Measurements from ENCODE around the gene UBXN4. TPM values are rescaled to one million over a fixed set of nuclear protein-coding genes. Genes with fewer than 3 reads are reported as not detected.
"Not testable (repeated sequence)": the region's sequence is repeated elsewhere in the genome, so short reads cannot be mapped to it uniquely, and the experiment has no call there.

Gene UBXN4
- total RNA-seq (64.4 TPM), polyA plus RNA-seq (98.1 TPM)
- long read RNA-seq, donor 1, full-length matches to known transcripts = 1 of 7 reads
- long read RNA-seq, donor 1, partial matches to known transcripts = 6 of 7 reads
- long read RNA-seq, donor 1, other reads (novel, unspliced or antisense) = 0 of 7 reads
- long read RNA-seq, donor 2, full-length matches to known transcripts = 21 of 109 reads
- long read RNA-seq, donor 2, partial matches to known transcripts = 88 of 109 reads
- long read RNA-seq, donor 2, other reads (novel, unspliced or antisense) = 0 of 109 reads
- long read RNA-seq, donor 3, full-length matches to known transcripts = 12 of 48 reads
- long read RNA-seq, donor 3, partial matches to known transcripts = 30 of 48 reads
- long read RNA-seq, donor 3, other reads (novel, unspliced or antisense) = 6 of 48 reads
- long read RNA-seq, donor 4, full-length matches to known transcripts = 4 of 14 reads
- long read RNA-seq, donor 4, partial matches to known transcripts = 10 of 14 reads
- long read RNA-seq, donor 4, other reads (novel, unspliced or antisense) = 0 of 14 reads
- long read RNA-seq, donor 5, full-length matches to known transcripts = 15 of 73 reads
- long read RNA-seq, donor 5, partial matches to known transcripts = 58 of 73 reads
- long read RNA-seq, donor 5, other reads (novel, unspliced or antisense) = 0 of 73 reads
- long read RNA-seq, donor 6, full-length matches to known transcripts = 11 of 42 reads
- long read RNA-seq, donor 6, partial matches to known transcripts = 25 of 42 reads
- long read RNA-seq, donor 6, other reads (novel, unspliced or antisense) = 6 of 42 reads
- long read RNA-seq, donor 7, full-length matches to known transcripts = 15 of 49 reads
- long read RNA-seq, donor 7, partial matches to known transcripts = 34 of 49 reads
- long read RNA-seq, donor 7, other reads (novel, unspliced or antisense) = 0 of 49 reads
- long read RNA-seq, donor 8, full-length matches to known transcripts = 4 of 11 reads
- long read RNA-seq, donor 8, partial matches to known transcripts = 7 of 11 reads
- long read RNA-seq, donor 8, other reads (novel, unspliced or antisense) = 0 of 11 reads
- long read RNA-seq, donor 9, full-length matches to known transcripts = 7 of 33 reads
- long read RNA-seq, donor 9, partial matches to known transcripts = 19 of 33 reads
- long read RNA-seq, donor 9, other reads (novel, unspliced or antisense) = 7 of 33 reads
- long read RNA-seq, donor 10, full-length matches to known transcripts = 7 of 47 reads
- long read RNA-seq, donor 10, partial matches to known transcripts = 40 of 47 reads
- long read RNA-seq, donor 10, other reads (novel, unspliced or antisense) = 0 of 47 reads

DNA sequence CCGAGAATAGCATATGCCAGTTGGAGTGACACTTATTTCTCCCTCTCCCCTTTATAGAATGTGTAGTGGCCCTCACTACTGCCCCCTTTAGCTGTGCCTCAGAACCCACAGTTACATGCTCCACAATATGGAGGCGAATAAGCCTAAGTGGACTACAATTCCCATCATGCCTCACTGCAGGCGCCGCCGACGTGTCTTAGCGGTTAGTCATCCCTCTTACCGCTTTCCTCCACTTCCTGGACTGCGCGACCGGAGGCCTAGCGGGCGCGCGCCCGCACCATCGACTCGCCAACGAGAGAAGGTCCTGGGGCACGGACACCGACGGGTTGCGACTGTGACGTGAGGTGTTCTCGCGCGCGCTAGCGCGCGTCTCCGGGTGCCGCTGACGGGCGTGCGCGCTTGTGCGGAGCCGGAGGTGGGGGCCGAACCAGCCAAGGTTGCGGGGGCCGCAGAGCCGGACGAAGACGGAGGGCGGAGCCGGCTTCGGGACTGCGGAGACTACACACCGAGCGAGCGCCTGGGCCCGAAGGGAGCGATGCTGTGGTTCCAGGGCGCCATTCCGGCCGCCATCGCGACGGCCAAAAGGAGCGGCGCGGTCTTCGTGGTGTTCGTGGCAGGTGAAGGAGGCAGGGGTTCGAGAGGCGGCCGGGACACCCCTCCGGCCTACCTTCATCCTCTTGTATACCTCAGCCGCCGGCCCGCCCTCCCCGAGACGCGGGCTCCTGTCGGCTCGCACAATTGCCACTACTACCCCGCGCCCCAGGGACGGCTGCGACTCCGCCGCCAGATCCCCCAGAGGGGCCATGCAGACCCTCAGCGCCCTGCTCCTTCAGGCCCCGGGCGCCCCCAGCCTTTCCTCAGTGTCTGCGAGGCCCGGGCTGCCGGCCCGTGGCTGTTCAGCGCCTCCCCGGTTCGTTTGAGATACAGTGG, at the start of gene UBXN4:
UBXN4 (plus strand) TSS at position 461 of the 930 bp plus-strand sequence; CDS start at position 536, 75 bp downstream.
- peak; percentile 89 to 97 (median 94) for DNase-seq (ENCODE audit: low read depth in 6 of 9, low spot score in 9 of 9)
- no peaks in the 10 kb centered on the region for H3K27me3 ChIP-seq (ENCODE audit: control insufficient read depth in 2 of 2, insufficient read depth in 1 of 2, low read length in 1 of 2)
- H3K9me3 ChIP-seq (ENCODE audit: control insufficient read depth in 2 of 2, insufficient read depth in 1 of 2, low read length in 1 of 2) = no peaks in the 10 kb centered on the region
- peaks cover 3 to 8% of the 10 kb centered on the region in 2 donors for H3K36me3 ChIP-seq (ENCODE audit: control insufficient read depth in 2 of 2, insufficient read depth in 2 of 2, low read length in 1 of 2)
- under 1% methylated on average over 93 of the region's 93 CpGs for WGBS
- peaks cover 0 to 6% of the 10 kb centered on the region in 2 donors for H3K4me1 ChIP-seq (ENCODE audit: control insufficient read depth in 2 of 2, insufficient read depth in 2 of 2, low read length in 2 of 2)
- H3K27ac ChIP-seq (ENCODE audit: low read depth in 1 of 2, low read length in 1 of 2) = peak within 1 kb of the TSS; percentile 98 to 99
- H3K4me3 ChIP-seq (ENCODE audit: low read length in 2 of 2) = peak within 1 kb of the TSS; percentile 91 to 93

- no peak for DNase-seq (ENCODE audit: low read depth in 6 of 9, low spot score in 9 of 9)
- no peaks in the 10 kb centered on the region for H3K27me3 ChIP-seq (ENCODE audit: control insufficient read depth in 2 of 2, insufficient read depth in 1 of 2, low read length in 1 of 2)
- no peaks in the 10 kb centered on the region for H3K9me3 ChIP-seq (ENCODE audit: control insufficient read depth in 2 of 2, insufficient read depth in 1 of 2, low read length in 1 of 2)
- H3K27ac ChIP-seq (ENCODE audit: low read depth in 1 of 2, low read length in 1 of 2) = no peak overlapping the region
- H3K4me1 ChIP-seq (ENCODE audit: control insufficient read depth in 2 of 2, insufficient read depth in 2 of 2, low read length in 2 of 2) = no peaks in the 10 kb centered on the region
- H3K36me3 ChIP-seq (ENCODE audit: control insufficient read depth in 2 of 2, insufficient read depth in 2 of 2, low read length in 1 of 2) = peaks cover 3 to 5% of the 10 kb centered on the region in 2 donors
- H3K4me3 ChIP-seq (ENCODE audit: low read length in 2 of 2) = no peak overlapping the region
- 93% methylated on average over 2 of the region's 2 CpGs for WGBS
Observed at GRCh38 chr2:135694711-135695110, 46.9 kb upstream of the UBXN4 start.

DNA sequence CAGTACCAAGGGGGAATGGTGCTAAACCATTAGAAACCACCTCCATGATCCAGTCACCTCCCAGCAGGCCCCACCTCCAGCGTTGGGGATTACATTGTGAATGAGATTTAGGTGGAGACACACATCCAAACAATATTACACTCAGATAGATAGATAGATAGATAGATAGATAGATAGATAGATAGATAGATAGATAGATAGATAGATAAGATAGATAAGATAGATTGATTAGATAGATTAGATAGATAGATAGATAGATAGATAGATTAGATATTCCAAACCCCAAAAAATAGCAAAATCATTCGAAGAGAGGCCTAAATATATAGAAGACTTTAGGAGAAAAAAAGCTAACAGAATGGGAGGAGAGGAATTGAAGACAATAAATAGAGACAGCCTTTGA, 42.8 kb upstream of the UBXN4 start:
- Histone ChIP-seq H3K4me3 (ENCODE audit: low read length in 2 of 2) (no peak overlapping the region), H3K27ac (ENCODE audit: low read depth in 1 of 2, low read length in 1 of 2) (no peak overlapping the region), H3K4me1 (ENCODE audit: control insufficient read depth in 2 of 2, insufficient read depth in 2 of 2, low read length in 2 of 2) (no peaks in the 10 kb centered on the region), H3K36me3 (ENCODE audit: control insufficient read depth in 2 of 2, insufficient read depth in 2 of 2, low read length in 1 of 2) (peaks cover 3 to 5% of the 10 kb centered on the region in 2 donors), H3K9me3 (ENCODE audit: control insufficient read depth in 2 of 2, insufficient read depth in 1 of 2, low read length in 1 of 2) (no peaks in the 10 kb centered on the region), H3K27me3 (ENCODE audit: control insufficient read depth in 2 of 2, insufficient read depth in 1 of 2, low read length in 1 of 2) (no peaks in the 10 kb centered on the region)
- 98% methylated on average over 2 of the region's 2 CpGs for WGBS
- no peak for DNase-seq (ENCODE audit: low read depth in 6 of 9, low spot score in 9 of 9)

- H3K4me3 ChIP-seq (ENCODE audit: low read length in 2 of 2) = no peak overlapping the region
- H3K27ac ChIP-seq (ENCODE audit: low read depth in 1 of 2, low read length in 1 of 2) = no peak overlapping the region
- DNase-seq (ENCODE audit: low read depth in 6 of 9, low spot score in 9 of 9) = no peak
- H3K27me3 ChIP-seq (ENCODE audit: control insufficient read depth in 2 of 2, insufficient read depth in 1 of 2, low read length in 1 of 2) = no peaks in the 10 kb centered on the region
- peaks cover 0 to 3% of the 10 kb centered on the region in 2 donors for H3K36me3 ChIP-seq (ENCODE audit: control insufficient read depth in 2 of 2, insufficient read depth in 2 of 2, low read length in 1 of 2)
- no peaks in the 10 kb centered on the region for H3K9me3 ChIP-seq (ENCODE audit: control insufficient read depth in 2 of 2, insufficient read depth in 1 of 2, low read length in 1 of 2)
- H3K4me1 ChIP-seq (ENCODE audit: control insufficient read depth in 2 of 2, insufficient read depth in 2 of 2, low read length in 2 of 2) = no peaks in the 10 kb centered on the region
- 95% methylated on average over 2 of the region's 2 CpGs for WGBS
Observed at GRCh38 chr2:135701442-135701841, 40.2 kb upstream of the UBXN4 start.

DNA sequence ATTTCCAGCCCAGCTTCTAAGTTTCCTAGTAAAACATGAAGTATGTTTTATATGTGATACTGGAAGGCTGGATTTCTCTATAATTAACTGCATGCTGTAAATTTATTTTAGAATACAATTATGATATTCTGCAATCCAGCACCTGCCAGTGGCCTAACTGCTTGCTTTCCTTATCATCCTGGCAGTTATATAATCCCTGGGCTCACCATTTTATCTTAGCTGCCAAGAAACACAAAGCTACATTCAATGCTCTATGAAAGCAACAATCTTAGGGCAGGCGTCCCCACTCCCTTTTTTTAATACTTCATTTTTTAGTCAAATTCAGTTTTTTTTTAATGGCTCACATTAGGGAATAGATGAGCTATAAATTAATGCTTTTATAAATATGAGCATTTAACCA, 38.4 kb upstream of the UBXN4 start:
- Histone ChIP-seq H3K9me3 (ENCODE audit: control insufficient read depth in 2 of 2, insufficient read depth in 1 of 2, low read length in 1 of 2) (no peaks in the 10 kb centered on the region), H3K4me1 (ENCODE audit: control insufficient read depth in 2 of 2, insufficient read depth in 2 of 2, low read length in 2 of 2) (no peaks in the 10 kb centered on the region), H3K36me3 (ENCODE audit: control insufficient read depth in 2 of 2, insufficient read depth in 2 of 2, low read length in 1 of 2) (peaks cover 0 to 3% of the 10 kb centered on the region in 2 donors), H3K27me3 (ENCODE audit: control insufficient read depth in 2 of 2, insufficient read depth in 1 of 2, low read length in 1 of 2) (no peaks in the 10 kb centered on the region), H3K27ac (ENCODE audit: low read depth in 1 of 2, low read length in 1 of 2) (no peak overlapping the region), H3K4me3 (ENCODE audit: low read length in 2 of 2) (no peak overlapping the region)
- no peak for DNase-seq (ENCODE audit: low read depth in 6 of 9, low spot score in 9 of 9)
- 91% methylated on average over 1 of the region's 1 CpG for WGBS

GRCh38 chr2:135704075-135704474, 37.6 kb upstream of the UBXN4 start:
- not testable (repeated sequence) for H3K36me3 ChIP-seq (ENCODE audit: control insufficient read depth in 2 of 2, insufficient read depth in 2 of 2, low read length in 1 of 2); H3K4me3 ChIP-seq (ENCODE audit: low read length in 2 of 2); H3K27ac ChIP-seq (ENCODE audit: low read depth in 1 of 2, low read length in 1 of 2); H3K27me3 ChIP-seq (ENCODE audit: control insufficient read depth in 2 of 2, insufficient read depth in 1 of 2, low read length in 1 of 2); H3K4me1 ChIP-seq (ENCODE audit: control insufficient read depth in 2 of 2, insufficient read depth in 2 of 2, low read length in 2 of 2); DNase-seq (ENCODE audit: low read depth in 6 of 9, low spot score in 9 of 9); H3K9me3 ChIP-seq (ENCODE audit: control insufficient read depth in 2 of 2, insufficient read depth in 1 of 2, low read length in 1 of 2)
- WGBS = 99% methylated on average over 5 of the region's 5 CpGs

DNA sequence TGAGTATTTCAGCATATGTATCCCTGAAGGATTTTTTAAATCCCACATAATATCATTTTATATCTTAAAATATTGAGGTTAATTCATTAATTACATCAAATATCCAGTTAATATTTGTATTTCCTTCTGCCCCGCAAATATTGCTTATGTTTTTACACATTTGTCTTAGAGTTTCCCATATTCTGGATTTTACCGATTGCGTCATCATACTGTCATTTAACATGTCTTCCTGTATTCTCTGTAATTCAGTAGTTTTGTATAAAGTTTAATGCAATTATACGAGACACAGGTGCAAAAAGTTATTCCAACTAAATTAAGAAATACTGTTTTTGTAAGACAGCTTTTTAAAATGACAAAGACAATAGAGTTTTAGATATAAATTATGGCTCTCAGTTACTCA, 33.5 kb upstream of the UBXN4 start:
- Histone ChIP-seq H3K27ac (ENCODE audit: low read depth in 1 of 2, low read length in 1 of 2) (no peak overlapping the region), H3K9me3 (ENCODE audit: control insufficient read depth in 2 of 2, insufficient read depth in 1 of 2, low read length in 1 of 2) (no peaks in the 10 kb centered on the region), H3K36me3 (ENCODE audit: control insufficient read depth in 2 of 2, insufficient read depth in 2 of 2, low read length in 1 of 2) (peaks cover 3 to 19% of the 10 kb centered on the region in 2 donors), H3K4me3 (ENCODE audit: low read length in 2 of 2) (no peak overlapping the region), H3K4me1 (ENCODE audit: control insufficient read depth in 2 of 2, insufficient read depth in 2 of 2, low read length in 2 of 2) (no peaks in the 10 kb centered on the region), H3K27me3 (ENCODE audit: control insufficient read depth in 2 of 2, insufficient read depth in 1 of 2, low read length in 1 of 2) (no peaks in the 10 kb centered on the region)
- no peak for DNase-seq (ENCODE audit: low read depth in 6 of 9, low spot score in 9 of 9)
- WGBS = 97% methylated on average over 4 of the region's 4 CpGs

GRCh38 chr2:135709992-135710391, 31.7 kb upstream of the UBXN4 start:
- WGBS = 78% methylated on average over 6 of the region's 6 CpGs
- Histone ChIP-seq H3K36me3 (ENCODE audit: control insufficient read depth in 2 of 2, insufficient read depth in 2 of 2, low read length in 1 of 2) (peaks cover 3 to 22% of the 10 kb centered on the region in 2 donors), H3K4me3 (ENCODE audit: low read length in 2 of 2) (no peak overlapping the region), H3K27me3 (ENCODE audit: control insufficient read depth in 2 of 2, insufficient read depth in 1 of 2, low read length in 1 of 2) (no peaks in the 10 kb centered on the region), H3K27ac (ENCODE audit: low read depth in 1 of 2, low read length in 1 of 2) (no peak overlapping the region), H3K9me3 (ENCODE audit: control insufficient read depth in 2 of 2, insufficient read depth in 1 of 2, low read length in 1 of 2) (no peaks in the 10 kb centered on the region), H3K4me1 (ENCODE audit: control insufficient read depth in 2 of 2, insufficient read depth in 2 of 2, low read length in 2 of 2) (no peaks in the 10 kb centered on the region)
- peak; percentile 24 to 74 (median 45) for DNase-seq (ENCODE audit: low read depth in 6 of 9, low spot score in 9 of 9)

Measured in thymus (tissue), 14 donors.